Measurements from ENCODE around the gene INHBB.

DNA sequence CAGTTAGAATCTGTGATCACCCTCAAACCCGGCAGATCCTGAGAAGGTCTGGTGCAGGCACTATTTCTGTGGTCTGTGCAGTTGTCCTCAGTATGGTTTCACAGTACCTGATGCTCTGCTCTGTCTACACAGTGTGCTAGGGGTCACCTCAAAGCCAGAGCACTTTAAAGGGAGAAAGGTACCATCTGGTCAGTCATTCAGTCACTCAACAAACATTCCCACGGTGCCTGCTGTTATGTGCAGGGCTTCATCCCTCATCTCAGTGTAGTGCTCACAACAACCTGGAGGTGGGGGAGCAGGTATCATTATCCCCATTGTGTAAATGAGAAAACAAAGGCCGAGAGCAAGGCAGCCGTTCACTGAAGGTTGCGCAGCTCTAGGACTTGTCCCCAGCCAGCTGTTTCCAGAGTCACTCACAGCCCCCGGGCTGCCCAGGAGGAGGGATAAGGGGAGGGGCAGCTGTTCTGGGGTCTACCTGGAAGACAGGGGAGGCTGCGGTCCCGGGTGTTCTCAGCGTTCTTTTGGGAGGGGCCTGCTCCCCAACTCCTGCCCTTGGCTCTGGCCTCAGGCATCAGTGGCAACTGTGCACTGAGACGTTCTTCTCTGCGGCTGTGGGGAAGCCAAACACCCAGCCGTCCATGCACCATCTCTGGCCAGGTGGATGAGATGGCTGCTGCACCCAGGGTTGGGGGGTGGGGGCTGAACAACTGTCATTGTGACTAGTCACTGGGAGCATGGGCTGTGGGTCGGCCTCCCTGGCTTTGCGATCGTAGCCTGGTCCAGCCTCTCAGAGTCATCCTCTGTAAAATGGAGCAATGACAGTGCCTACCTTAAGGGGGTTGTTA, 9.2 kb downstream of the INHBB start:
- TF ChIP-seq, protein P1, sequence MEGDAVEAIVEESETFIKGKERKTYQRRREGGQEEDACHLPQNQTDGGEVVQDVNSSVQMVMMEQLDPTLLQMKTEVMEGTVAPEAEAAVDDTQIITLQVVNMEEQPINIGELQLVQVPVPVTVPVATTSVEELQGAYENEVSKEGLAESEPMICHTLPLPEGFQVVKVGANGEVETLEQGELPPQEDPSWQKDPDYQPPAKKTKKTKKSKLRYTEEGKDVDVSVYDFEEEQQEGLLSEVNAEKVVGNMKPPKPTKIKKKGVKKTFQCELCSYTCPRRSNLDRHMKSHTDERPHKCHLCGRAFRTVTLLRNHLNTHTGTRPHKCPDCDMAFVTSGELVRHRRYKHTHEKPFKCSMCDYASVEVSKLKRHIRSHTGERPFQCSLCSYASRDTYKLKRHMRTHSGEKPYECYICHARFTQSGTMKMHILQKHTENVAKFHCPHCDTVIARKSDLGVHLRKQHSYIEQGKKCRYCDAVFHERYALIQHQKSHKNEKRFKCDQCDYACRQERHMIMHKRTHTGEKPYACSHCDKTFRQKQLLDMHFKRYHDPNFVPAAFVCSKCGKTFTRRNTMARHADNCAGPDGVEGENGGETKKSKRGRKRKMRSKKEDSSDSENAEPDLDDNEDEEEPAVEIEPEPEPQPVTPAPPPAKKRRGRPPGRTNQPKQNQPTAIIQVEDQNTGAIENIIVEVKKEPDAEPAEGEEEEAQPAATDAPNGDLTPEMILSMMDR (IDR thresholded peaks at IDR 0.05; ENCODE audit: poor library complexity) = no peak
- TF ChIP-seq EZH2 (IDR thresholded peaks at IDR 0.05; ENCODE audit: borderline replicate concordance) = no peak

Data from hepatocyte (in vitro differentiated cells).